Stimulated activated CD4-positive, alpha-beta T cell treated with anti-CD3 and anti-CD28 coated beads, Interleukin-12 subunit alpha, Interleukin-12 subunit beta, amount 100 ng/mL, for 4 hours (primary cell): ENCODE measurements around the gene TRIM14.
A peak's percentile ranks its signal among the peaks of the same experiment; 100 is the strongest.
"Not testable (repeated sequence)": the region's sequence is repeated elsewhere in the genome, so short reads cannot be mapped to it uniquely, and the experiment has no call there.

ENCODE experiments used
- DNase-seq: peaks from one replicate; pipeline ENCODE4 v3.0.0-alpha.2; 2020

TRIM14 gene

DNA sequence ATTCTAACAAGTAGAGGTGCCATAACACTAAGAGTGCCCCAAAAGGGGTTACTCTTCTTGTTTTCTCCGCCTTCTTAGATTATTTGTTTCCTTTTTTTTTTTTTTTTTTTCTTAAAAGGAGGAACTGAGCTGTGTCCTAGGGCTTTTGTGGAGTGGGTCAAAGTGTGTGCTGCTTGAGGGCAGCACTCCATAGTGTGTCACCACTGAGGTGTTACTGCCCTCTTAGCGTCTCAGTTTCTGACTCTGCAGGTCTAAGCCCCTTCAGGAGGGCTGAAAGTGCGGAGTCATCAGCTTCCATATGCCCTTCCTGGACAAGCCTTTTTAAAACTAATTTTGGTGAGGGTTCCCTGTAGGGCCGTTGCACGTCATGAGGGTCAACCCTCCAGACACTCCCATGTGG lies 75.1 kb downstream of the TRIM14 start:
- no peak for DNase-seq

DNA sequence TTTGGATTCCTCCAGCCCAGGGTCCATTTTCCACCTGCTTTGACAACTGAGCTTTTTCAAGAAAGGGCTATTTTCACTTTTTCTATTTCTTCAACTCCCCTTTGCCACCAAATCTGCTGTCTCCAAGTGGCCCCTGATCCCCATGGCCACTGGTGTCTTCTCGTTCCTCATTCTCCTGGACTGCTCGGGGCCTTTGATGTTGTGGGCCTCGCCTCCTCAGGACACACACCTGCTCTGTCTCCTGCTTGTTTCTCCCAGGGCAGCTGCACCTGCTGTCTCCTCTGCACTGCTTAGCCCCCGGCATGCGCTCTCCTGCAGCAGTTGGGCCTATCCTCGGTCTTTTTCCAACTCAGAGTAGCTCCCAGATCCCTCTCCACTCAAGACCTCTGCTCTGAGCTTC lies 78.8 kb downstream of the TRIM14 start:
- no peak for DNase-seq

DNA sequence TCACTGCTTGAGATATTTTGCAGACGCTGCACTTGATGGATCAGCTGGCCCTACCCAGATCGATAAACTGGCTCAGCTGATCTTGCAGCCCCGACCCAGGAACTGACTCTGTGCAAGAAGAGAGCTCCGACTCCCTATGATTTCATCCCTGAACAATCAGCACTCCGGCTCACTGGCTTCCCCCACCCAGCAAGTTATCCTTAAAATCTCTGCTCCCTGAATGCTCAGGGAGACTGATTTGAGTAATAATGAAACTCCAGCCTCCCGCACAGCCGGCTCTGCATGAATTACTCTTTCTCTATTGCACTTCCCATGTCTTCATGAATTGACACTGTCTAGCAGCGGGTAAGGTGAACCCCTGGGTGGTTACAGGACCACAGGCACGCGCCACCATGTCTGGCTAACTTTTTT lies 79.4 kb downstream of the TRIM14 start:
- DNase-seq = no peak

DNA sequence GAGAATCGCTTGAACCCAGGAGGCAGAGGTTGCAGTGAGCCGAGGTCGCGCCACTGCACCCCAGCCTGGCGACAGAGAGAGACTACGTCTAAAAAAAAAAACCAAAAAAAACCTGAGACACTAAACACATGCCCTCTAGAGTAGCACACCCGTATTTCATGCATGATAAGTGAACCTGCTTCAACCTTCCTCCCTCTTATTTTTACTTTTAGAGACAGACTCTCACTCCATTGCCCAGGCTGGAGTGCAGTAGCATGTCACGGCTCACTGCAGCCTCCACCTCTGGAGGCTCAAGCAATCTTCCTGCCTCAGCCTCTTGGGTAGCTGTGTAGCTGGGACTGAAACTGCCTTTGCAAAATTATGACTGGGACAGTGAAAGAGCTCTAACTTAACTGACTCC lies 80.1 kb downstream of the TRIM14 start:
- DNase-seq = no peak

DNA sequence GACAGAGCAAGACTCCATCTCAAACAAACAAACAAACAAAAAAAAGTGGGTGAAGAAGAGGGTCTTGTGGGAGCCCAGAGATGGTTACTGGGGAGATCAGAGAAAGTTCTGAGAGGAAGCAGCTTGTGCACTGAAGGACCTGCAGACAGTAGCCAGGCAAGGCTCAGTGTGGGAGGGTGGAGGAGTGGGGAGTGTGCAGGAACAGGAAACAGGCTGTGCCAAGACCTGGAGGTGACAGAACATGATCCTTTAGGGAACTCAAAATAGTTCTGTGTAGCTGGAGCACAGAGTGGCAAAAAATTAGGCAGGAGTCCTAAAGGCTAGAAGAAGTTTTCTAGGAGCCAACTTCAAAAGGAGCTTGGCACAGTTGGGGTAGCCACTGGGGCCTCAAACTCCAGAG lies 81.7 kb downstream of the TRIM14 start:
- no peak for DNase-seq

DNA sequence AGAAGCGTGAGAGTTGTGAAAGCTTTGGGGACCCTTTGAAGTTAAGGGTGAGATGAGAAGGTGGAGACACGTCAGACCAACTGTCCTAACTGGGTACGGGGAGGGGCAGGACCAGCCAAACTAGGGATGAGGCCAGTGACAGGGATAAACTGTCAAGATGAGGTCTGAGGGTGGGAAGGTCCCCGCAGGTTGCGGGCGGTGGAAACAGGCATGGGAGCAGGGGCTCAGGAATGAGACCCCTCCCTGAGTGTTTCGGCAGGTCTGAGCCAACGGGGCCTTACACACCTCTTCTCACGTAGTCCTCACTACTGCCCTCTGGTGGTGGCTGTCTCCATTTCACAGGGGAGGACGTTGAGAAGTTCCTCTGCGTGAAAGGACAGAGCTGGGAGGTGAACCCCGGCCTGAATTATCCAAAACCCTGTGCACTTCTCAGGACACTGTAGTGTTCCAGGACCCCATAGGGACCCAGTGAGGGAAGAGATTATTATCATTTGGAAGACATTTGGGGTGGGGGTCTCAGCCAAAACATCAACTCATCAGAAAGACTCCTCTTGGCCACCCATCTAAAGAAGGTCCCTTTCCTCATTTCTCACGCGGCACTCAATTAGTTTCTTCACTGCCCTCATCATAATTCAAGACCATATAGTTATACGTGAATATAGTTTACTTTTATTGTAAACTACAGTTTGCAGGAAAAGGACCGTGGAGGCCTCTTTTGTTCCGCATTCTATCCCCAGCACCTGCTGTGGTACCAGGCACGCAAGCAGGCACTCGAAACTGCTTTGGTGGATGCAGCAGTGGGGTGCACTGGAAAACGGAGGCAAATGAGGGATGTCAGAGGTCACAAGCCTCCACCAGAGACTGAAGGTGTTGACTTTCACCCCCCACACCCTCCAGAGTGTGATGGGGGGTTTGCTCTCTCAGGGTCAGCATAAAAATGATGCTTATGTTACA lies 84.2 kb downstream of the TRIM14 start:
- peak; percentile 90 for DNase-seq

DNA sequence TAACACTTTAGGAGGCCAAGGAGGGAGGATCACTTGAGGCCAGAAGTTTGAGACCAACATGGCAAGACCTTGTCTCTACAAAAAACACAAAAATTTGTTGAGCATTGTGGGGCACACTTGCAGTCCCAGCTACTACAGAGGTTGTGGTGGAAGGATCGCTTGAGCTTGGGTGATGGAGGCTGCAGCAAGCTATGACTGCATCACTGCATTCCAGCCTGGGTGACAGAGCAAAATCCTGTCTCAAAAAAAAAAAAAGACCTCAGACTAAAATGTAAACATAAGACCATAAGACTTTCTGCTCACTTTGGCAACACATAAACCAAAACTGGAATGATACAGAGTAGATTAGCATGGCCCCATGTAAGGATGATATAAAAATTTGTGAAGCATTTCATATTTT lies 87.1 kb downstream of the TRIM14 start:
- DNase-seq = no peak

DNA sequence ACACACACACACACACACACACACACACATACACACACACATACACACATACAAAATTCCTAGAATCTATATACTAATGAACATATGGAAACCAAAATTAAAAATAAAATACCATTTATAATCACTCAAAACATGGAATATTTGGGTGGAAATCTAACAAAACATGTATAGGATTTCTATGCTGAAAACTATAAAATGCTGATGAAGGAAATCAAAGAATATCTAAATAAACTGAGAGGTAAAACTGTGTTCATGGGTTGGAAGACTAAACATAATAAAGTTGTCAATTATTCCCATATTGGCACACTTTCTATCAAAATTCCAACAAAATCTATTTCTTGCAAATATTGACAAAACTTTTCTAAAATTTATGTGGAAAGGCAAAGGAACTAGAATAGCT lies 87.9 kb downstream of the TRIM14 start:
- no peak for DNase-seq

DNA sequence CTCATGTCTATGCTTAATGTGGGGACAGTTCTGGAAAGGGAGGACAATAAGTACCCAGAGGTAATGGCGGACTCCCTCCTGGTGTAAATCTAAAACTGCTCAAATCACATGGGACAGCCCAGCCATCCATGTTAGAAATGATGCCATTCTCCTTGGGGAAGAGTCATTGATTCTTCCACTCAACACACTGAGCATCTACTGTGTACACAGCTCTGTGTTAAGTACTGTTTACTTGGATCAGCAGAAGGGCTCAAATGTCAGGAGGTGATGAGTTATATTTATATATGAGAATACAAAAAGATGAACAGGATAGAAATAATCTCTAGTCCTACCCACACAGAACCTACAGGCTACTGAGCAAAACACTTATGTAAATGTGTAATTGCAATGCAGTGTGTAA lies 94.3 kb downstream of the TRIM14 start:
- DNase-seq = no peak

DNA sequence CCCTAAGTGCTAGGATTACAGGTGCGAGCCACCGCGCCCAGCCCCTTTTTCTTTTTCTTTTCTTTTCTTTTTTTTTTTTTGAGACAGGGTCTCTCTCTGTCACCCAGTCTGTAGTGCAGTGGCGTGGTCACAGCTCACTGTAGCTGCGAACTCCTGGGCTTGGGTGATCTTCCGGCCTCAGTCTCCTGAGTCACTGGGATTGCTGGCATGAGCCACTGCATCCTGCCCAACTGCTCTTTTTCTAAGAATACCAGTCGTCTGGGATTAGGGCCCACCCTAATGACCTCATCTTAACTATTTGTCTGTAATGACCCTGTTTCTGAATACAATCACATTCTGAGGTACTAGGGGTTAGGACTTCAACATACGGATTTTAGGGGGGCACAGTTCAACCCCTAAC lies 96.6 kb downstream of the TRIM14 start:
- no peak for DNase-seq

DNA sequence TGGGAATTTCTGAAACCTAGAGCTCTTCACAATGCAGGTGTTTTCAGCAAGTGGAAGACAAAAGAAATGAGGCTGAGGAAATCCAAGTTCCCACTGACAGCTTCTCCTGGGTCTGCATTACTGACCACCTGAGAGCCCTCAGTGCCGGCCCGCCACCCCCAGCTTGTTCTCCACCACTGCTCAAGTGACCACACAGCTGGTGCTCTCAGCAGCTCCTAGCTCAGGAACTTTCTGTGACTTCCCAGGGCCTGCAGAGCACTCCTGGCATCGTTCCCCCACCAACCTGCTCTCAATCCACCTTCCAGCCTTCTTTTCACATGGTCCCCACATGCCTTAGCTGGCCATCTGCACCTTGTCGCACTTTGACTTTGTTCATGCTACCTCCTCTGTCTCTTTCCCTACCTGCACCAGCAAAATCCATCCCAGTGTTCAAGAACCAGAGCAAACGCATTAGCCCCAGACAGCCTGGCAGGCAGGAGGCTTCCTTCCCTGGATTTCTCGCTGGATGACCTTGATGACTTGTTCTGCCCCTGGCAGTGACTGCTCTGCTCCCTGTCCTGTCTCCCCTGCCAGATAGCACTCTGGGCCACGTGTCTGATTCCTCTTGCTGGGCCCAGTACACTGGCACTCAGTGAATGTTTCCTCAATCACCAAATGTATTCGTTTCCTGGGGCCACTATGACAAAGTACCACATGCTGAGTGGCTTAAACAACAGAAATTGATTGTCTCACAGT lies 97.5 kb downstream of the TRIM14 start:
- no peak for DNase-seq

DNA sequence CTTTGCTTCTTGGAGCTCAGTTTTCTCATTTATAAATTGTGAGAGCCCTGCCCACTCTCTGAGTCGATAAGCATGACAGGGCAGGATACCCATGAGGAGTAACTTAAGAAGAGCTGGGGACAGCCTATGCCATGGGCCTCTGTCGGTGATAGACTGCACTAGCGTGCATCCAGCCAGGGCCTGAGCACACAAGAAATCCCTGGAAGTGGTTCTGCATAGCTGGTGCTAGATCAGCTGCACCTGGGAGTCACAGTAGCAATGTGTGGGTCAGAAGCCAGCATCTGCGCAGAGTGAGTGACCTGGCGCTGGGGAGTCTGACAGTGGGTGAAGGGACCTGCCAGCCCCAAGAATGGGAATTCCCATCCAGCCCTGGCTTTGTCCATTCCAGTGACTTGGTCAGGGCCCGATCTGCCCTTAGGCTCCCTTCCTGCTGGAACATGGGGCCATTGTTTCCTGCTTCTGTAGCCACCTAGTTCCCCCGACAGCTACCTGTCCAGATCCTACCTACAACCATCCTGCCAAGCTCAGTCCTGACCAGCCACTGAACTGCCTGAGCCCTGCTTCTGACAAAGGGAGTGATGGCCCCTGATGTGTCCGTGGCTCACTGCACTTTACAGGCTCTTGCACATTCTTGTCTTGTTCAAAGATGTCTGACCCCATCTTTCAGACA lies 98.4 kb downstream of the TRIM14 start:
- DNase-seq = no peak

DNA sequence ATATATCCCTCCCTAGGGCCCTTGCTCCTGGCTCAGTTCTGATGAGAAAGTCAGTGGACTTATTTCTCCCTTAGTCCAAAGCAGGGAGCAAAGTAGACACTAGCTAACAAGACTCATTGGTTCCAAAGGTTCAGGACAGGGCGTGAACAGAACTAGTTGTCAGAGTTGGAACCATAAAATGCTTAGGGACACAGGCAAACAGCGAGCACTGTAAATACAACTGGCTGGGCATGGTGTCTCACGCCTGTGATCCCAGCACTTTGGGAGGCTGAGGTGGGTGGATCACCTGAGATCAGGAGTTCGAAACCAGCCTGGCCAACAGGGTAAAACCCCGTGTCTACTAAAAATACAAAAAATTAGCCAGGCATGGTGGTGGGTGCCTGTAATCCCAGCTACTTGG lies 99.2 kb downstream of the TRIM14 start:
- DNase-seq = not testable (repeated sequence)
